Osteoblast (primary cell): Measurements from ENCODE around the gene DR1. TPM values are rescaled to one million over a fixed set of nuclear protein-coding genes. Genes with fewer than 3 reads are reported as not detected.

Source experiments
- DNase-seq: peaks from one replicate; pipeline ENCODE4 v3.0.0; 2011; ENCODE audit warnings: low spot score, mixed read lengths; ENCODE audit not compliant: insufficient read length; ENCODE audit errors: missing footprints
- H2AFZ ChIP-seq: 2 replicates; pipeline ENCODE4 v1.6.0; 2011; ENCODE audit warnings: mild to moderate bottlenecking, low read length
- H3K27ac ChIP-seq: 2 replicates; pipeline ENCODE4 v1.5.1; 2011; ENCODE audit warnings: mild to moderate bottlenecking, low read depth, low read length, moderate library complexity
- H3K27me3 ChIP-seq: 2 replicates; pipeline ENCODE4 v1.6.0; 2012; ENCODE audit warnings: mild to moderate bottlenecking, control low read depth, inconsistent platforms, low read length, moderate library complexity; ENCODE audit not compliant: insufficient read depth
- H3K36me3 ChIP-seq: 2 replicates; pipeline ENCODE4 v1.5.1; 2011; ENCODE audit warnings: mild to moderate bottlenecking, low read length, control low read depth, moderate library complexity; ENCODE audit not compliant: insufficient read depth
- H3K4me1 ChIP-seq: 2 replicates; pipeline ENCODE4 v1.5.1; 2011; ENCODE audit warnings: mild to moderate bottlenecking, low read length, control low read depth, moderate library complexity; ENCODE audit not compliant: insufficient read depth
- H3K4me2 ChIP-seq: 2 replicates; pipeline ENCODE4 v1.6.0; 2011; ENCODE audit warnings: mild to moderate bottlenecking, low read length; ENCODE audit not compliant: insufficient read depth
- H3K4me3 ChIP-seq: fragments of 200-600 bp; sonication (generic); 3 replicates; pipeline ENCODE4 v1.5.1; 2012; ENCODE audit warnings: mild to moderate bottlenecking, low read length, inconsistent platforms; ENCODE audit not compliant: insufficient read depth
- H3K79me2 ChIP-seq: 2 replicates; pipeline ENCODE4 v1.6.0; 2012; ENCODE audit warnings: mild to moderate bottlenecking, low read length, control low read depth, inconsistent platforms; ENCODE audit not compliant: insufficient read depth
- H3K9me3 ChIP-seq: 2 replicates; pipeline ENCODE4 v1.5.1; 2011; ENCODE audit warnings: low read depth, low read length, control low read depth
- H4K20me1 ChIP-seq: 2 replicates; pipeline ENCODE4 v1.6.0; 2012; ENCODE audit warnings: mild to moderate bottlenecking, low read length, control low read depth; ENCODE audit not compliant: insufficient read depth
- CTCF ChIP-seq: IDR thresholded peaks from 2 replicates; pipeline ENCODE4 v1.5.1; 2011; ENCODE audit warnings: mild to moderate bottlenecking, low read depth, low read length, moderate library complexity; ENCODE audit errors: extremely low read depth
- total RNA-seq: library from RNA; depleted of rRNA; stranded (reverse); fragments of >200 nt; gene quantifications from 2 replicates; pipeline ENCODE4 v1.2.3, GENCODE V29; 2012

The DR1 gene
- total RNA-seq: 26.8 and 27.1 TPM in 2 replicates

GRCh38 chr1:93345633-93346420, at the start of gene DR1:
Gene DR1 (plus strand): TSS chr1:93345907. CDS start chr1:93346646, 739 bp downstream.
- H3K4me2 ChIP-seq: peak within 1 kb of the TSS; percentile 91
- H2AFZ ChIP-seq: peak within 1 kb of the TSS; percentile 82
- peak within 1 kb of the TSS; percentile 93 for H3K4me3 ChIP-seq
- no peaks in the 10 kb centered on the region for H3K9me3 ChIP-seq
- peak; percentile 98 for DNase-seq
- peaks cover 38% of the 10 kb centered on the region for H4K20me1 ChIP-seq
- peaks cover 65% of the 10 kb centered on the region for H3K79me2 ChIP-seq
- peaks cover 12% of the 10 kb centered on the region for H3K4me1 ChIP-seq
- peak within 1 kb of the TSS; percentile 92 for H3K27ac ChIP-seq
- no peaks in the 10 kb centered on the region for H3K27me3 ChIP-seq
- no peak for TF ChIP-seq CTCF
- peaks cover 4% of the 10 kb centered on the region for H3K36me3 ChIP-seq

GRCh38 chr1:93296555-93297154, 49.1 kb upstream of the DR1 start:
- TF ChIP-seq CTCF: no peak
- no peak overlapping the region for H3K4me3 ChIP-seq
- no peak overlapping the region for H3K27ac ChIP-seq
- peaks cover 3% of the 10 kb centered on the region for H3K36me3 ChIP-seq
- no peaks in the 10 kb centered on the region for H3K4me1 ChIP-seq
- H3K9me3 ChIP-seq: no peaks in the 10 kb centered on the region
- no peak overlapping the region for H3K4me2 ChIP-seq
- H2AFZ ChIP-seq: no peak overlapping the region
- no peak for DNase-seq
- H3K79me2 ChIP-seq: no peaks in the 10 kb centered on the region
- no peaks in the 10 kb centered on the region for H3K27me3 ChIP-seq
- no peaks in the 10 kb centered on the region for H4K20me1 ChIP-seq

- H3K4me3 ChIP-seq: no peak overlapping the region
- H2AFZ ChIP-seq: no peak overlapping the region
- DNase-seq: no peak
- no peak for TF ChIP-seq CTCF
- H3K9me3 ChIP-seq: no peaks in the 10 kb centered on the region
- no peaks in the 10 kb centered on the region for H3K27me3 ChIP-seq
- H4K20me1 ChIP-seq: no peaks in the 10 kb centered on the region
- H3K4me1 ChIP-seq: no peaks in the 10 kb centered on the region
- peaks cover 3% of the 10 kb centered on the region for H3K36me3 ChIP-seq
- no peak overlapping the region for H3K4me2 ChIP-seq
- no peak overlapping the region for H3K27ac ChIP-seq
- no peaks in the 10 kb centered on the region for H3K79me2 ChIP-seq
Observed at GRCh38 chr1:93301131-93301530, 44.6 kb upstream of the DR1 start.

- H3K9me3 ChIP-seq: no peaks in the 10 kb centered on the region
- H3K27me3 ChIP-seq: no peaks in the 10 kb centered on the region
- no peak overlapping the region for H3K4me3 ChIP-seq
- no peak for DNase-seq
- H3K4me1 ChIP-seq: no peaks in the 10 kb centered on the region
- H3K4me2 ChIP-seq: no peak overlapping the region
- TF ChIP-seq CTCF: no peak
- no peak overlapping the region for H3K27ac ChIP-seq
- no peak overlapping the region for H2AFZ ChIP-seq
- no peaks in the 10 kb centered on the region for H3K79me2 ChIP-seq
- peaks cover 3% of the 10 kb centered on the region for H3K36me3 ChIP-seq
- no peaks in the 10 kb centered on the region for H4K20me1 ChIP-seq
Observed at GRCh38 chr1:93302078-93302477, 43.6 kb upstream of the DR1 start.
